ACHN (cell line): Measurements from ENCODE around the gene ERBB4.
A peak's percentile ranks its signal among the peaks of the same experiment; 100 is the strongest.

Experiments used
- DNase-seq: peaks from one replicate; pipeline ENCODE4 v3.0.0-alpha.2; 2015
- in situ Hi-C: cut with HindIII; loops from 2 replicates; pipeline ENCODE4 v1.10.0; 2017; ENCODE audit warnings: low sequenced_read_pairs, low pct_ligation_motif_present, low pct_unique_long_range_greater_than_20kb

The ERBB4 gene

GRCh38 chr2:211368467-211368866 lies 1170.1 kb downstream of the ERBB4 start:
- DNase-seq, result no peak
- in situ Hi-C loops, result no loop called here

GRCh38 chr2:211367711-211368110 lies 1170.9 kb downstream of the ERBB4 start:
- in situ Hi-C loops, result no loop called here
- DNase-seq, result peak; percentile 17

DNA sequence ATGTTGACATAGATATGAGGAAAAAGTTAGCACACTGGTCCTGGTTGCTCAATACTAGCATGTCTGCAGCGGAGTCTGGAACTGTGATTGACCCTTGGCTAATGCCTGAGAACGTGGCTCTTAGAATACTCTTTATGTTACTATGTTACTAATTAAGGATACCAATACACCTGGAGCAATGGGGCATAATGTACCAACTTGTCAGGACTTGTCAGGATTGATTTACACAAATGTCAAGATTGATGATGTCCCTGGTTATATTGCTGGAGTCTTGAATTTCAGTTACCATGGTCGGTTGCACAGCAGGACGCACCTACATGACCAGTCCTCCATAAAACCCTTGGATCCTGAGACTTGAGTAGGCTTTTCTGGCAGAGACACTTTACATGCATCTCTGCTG lies 1171.3 kb downstream of the ERBB4 start:
- in situ Hi-C loops, result no loop called here
- no peak for DNase-seq

DNA sequence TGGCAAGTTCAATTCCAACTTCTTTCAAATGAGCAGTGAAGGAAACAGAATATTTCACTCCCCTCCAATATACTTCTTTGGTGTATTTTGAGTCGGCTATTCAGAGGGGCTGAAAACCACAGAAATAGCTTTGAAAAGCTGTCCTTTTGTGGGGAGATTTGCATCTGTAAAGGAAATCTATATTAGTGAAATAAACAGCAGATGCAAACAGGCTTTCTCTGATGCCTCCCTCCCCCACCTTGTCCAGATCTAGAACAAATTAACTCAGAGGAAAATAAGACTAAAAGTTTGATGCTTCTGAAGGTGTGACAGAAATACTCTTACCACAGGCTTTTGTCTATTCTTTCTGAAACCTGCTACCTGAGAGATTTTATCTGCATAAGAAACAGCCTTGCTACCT lies 1173.7 kb downstream of the ERBB4 start:
- DNase-seq, result no peak
- in situ Hi-C loops, result no loop called here

GRCh38 chr2:211361383-211361782 lies 1177.2 kb downstream of the ERBB4 start:
- in situ Hi-C loops, result no loop called here
- DNase-seq, result no peak

- in situ Hi-C loops, result no loop called here
- DNase-seq, result no peak
These were observed 1179.3 kb downstream of the ERBB4 start for GRCh38 chr2:211359347-211359746.

DNA sequence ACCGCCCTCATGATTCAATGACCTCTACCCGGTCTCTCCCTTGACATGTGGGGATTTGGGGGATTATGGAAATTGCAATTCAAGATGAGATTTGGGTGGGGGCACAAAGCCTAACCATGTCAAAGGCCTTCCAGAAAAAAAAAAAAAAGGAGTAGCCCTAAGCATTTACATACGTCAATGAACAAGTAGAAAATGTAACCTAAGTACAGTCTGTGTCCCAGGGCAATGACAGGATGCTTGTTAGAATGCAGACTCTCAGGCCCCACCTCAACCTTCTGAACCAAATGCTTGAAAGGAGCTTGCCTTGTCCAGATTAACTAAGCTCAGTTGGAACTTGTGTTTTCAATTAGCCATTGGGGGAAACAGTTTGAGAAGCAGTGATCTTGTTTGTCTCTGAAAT lies 1180.1 kb downstream of the ERBB4 start:
- no peak for DNase-seq
- in situ Hi-C loops, result no loop called here

- no peak for DNase-seq
- in situ Hi-C loops, result no loop called here
These were observed 1184.1 kb downstream of the ERBB4 start for GRCh38 chr2:211354481-211354880.

DNA sequence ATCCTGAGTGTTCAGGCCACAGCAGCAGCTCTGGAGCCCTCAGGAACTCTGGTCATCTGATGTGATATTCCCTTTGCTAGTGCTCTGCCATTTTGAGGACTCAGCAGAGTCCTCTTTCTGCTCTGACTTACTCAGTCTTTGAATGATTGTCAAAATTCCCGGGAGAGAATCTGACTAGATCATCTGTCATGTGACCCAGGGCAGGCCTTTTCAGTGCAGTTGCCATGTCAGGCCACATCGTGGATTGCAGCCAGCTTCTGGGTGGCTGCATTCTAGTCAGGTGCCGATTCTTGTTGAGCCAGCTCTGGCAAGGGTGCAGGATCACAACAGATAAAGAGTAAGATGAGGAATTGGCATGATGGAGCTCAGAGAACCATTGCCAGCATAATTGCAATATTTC lies 1186.6 kb downstream of the ERBB4 start:
- in situ Hi-C loops, result no loop called here
- DNase-seq, result peak; percentile 60

GRCh38 chr2:211349031-211349430 lies 1189.6 kb downstream of the ERBB4 start:
- in situ Hi-C loops, result no loop called here
- DNase-seq, result no peak

- DNase-seq, result no peak
- in situ Hi-C loops, result no loop called here
These were observed 1191.3 kb downstream of the ERBB4 start for GRCh38 chr2:211347328-211347727.

DNA sequence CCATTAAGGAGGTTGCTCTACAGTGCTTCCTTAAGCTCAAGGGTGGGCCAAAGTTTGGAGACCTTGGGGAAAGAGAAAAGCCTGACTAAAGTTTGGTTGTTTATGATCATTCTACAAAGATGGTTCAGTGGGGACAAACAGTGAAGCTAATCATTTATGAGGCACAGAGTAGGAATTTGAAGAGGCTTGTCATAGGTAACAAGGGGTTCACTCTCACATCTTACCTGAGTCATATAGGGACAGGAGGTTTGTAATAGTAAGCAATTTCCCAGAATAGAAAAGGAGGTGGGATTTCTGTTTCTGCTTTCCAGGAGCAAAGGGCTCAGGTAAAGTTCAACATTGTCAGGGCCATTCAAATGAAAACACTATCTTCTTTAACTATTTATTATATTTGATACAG lies 1194.3 kb downstream of the ERBB4 start:
- no peak for DNase-seq
- in situ Hi-C loops, result no loop called here

- peak; percentile 28 for DNase-seq
- in situ Hi-C loops, result no loop called here
These were observed 1205.2 kb downstream of the ERBB4 start for GRCh38 chr2:211333377-211333776.

- no peak for DNase-seq
- in situ Hi-C loops, result no loop called here
These were observed 1206.9 kb downstream of the ERBB4 start for GRCh38 chr2:211331736-211332135.

DNA sequence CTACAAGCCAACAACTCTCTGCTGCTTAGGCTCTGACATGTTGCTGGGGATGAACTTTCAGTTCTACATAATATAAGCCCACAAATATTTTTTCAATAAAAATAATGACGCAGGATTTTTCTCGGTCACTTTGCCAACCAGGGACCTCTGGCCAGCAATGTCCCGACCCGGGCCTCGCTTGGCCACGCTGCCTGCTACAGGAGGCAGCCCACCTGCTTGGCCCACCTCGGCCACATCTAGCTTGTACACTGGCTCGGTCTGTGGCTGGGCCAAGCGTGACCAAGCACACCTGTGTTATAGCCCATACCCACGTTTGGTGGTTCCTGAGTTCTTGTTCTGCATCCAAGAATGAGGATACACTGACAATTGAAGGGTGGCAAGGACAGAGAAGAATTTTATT lies 1208.7 kb downstream of the ERBB4 start:
- no peak for DNase-seq
- in situ Hi-C loops, result no loop called here

- DNase-seq, result no peak
- in situ Hi-C loops, result no loop called here
These were observed 1209.2 kb downstream of the ERBB4 start for GRCh38 chr2:211329421-211329820.

DNA sequence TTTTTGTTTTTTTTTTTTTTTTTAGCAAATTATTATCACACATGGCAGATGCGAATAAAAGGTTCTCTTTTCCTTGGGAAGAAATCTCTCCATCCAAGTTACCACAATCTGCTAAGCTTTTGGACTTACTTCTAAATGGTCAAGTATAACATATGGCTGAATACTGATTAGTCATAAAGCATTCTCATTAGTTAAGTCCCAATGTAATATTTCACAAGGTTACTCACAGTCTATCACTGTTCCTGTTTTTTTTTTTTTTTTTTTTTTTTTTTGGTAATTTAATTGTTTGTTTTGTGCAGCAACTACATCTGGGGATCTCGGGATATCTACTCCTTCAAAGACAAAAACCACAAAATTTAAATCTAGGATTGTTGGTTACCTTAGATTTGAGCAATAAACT lies 1210.5 kb downstream of the ERBB4 start:
- no peak for DNase-seq
- in situ Hi-C loops, result no loop called here
